ENCODE results near the gene ADGRV1.

The ADGRV1 gene

DNA sequence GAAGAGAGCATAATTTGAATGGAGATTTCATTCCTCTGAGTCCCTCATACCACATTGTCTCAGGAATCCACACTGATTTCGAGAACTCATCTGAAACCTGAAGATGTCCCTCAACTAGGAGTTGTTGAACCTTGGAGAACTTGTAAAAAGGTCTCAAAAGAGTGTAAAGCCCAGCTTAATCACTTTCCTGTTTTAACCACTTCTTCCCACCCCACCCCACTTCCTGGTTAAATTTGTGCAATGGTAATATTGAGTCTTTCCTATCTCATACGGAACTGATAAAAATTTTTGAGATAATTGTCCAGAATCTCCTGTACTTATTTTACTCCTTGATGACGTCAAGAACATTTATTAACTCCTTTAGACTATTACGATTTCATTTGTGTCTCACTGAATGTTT is 583.8 kb downstream of the ADGRV1 start:
- TF ChIP-seq, protein P1, sequence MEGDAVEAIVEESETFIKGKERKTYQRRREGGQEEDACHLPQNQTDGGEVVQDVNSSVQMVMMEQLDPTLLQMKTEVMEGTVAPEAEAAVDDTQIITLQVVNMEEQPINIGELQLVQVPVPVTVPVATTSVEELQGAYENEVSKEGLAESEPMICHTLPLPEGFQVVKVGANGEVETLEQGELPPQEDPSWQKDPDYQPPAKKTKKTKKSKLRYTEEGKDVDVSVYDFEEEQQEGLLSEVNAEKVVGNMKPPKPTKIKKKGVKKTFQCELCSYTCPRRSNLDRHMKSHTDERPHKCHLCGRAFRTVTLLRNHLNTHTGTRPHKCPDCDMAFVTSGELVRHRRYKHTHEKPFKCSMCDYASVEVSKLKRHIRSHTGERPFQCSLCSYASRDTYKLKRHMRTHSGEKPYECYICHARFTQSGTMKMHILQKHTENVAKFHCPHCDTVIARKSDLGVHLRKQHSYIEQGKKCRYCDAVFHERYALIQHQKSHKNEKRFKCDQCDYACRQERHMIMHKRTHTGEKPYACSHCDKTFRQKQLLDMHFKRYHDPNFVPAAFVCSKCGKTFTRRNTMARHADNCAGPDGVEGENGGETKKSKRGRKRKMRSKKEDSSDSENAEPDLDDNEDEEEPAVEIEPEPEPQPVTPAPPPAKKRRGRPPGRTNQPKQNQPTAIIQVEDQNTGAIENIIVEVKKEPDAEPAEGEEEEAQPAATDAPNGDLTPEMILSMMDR (IDR thresholded peaks at IDR 0.05) = no peak
- no peak for TF ChIP-seq ZFX (IDR thresholded peaks at IDR 0.05; ENCODE audit: borderline replicate concordance)
- no peak overlapping the region for H3K27ac ChIP-seq

DNA sequence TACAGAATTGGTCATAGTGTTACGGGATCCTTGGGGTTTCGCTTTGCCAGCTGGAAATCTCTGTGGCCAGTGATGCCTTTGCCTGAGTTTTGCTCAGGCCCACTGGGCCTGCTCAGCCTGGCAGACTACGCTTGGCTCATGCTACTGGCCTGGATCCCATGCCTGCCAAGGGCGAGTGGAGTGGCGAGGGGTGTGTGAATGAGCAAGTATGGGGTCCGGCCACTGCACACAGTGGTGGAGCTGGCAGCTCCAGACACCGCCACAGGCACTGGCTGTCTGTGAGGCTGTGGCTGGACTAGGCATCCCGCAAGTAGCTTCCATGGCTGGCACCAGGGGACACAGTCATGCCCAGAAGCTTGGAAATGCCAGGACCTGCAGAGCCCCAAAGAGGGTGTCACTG is 584.2 kb downstream of the ADGRV1 start:
- no peak for TF ChIP-seq ZFX (IDR thresholded peaks at IDR 0.05; ENCODE audit: borderline replicate concordance)
- TF ChIP-seq, protein P1 (IDR thresholded peaks at IDR 0.05) = no peak
- H3K27ac ChIP-seq = no peak overlapping the region

GRCh38 chr5:91143840-91144239 is 585.2 kb downstream of the ADGRV1 start:
- no peak for TF ChIP-seq ZFX (IDR thresholded peaks at IDR 0.05; ENCODE audit: borderline replicate concordance)
- TF ChIP-seq, protein P1 (IDR thresholded peaks at IDR 0.05) = no peak
- H3K27ac ChIP-seq = no peak overlapping the region

DNA sequence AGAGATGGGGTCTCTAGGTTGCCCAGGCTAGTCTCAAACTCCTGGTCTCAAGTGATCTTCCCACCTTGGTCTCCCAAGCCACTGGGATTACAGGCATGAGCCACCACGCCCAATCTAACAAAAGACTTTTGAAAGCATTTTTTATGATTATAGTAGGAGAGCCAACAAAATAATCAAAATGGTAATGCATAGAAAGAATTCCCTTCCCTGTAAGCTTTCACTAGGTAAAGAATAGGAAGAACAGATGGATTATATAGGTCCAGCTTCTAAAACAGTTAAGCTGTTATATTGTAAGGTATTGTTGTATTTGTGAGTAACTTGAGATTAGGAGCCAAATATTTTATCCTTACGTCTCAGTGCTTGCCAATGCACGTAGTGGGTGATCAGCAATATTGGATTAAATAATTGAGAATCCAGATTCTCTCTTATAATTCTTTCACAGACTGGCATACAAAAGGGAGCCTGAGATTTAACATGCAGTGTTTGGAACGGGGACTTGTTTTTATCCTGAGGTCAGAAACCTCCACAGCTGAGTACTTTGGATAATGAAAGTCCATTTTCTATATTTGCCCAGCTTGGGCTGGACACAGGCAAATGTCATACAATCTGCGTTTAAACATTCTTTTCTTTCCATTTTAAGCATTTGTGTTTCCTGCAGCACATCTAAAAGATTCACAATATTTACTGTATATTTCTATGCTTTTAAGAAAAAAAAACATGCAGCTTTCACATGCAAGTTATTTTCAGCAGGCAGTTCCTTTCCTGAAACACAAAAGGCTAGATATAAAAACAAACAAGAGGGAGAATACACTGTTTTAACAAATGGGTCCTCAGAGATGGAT is 586.1 kb downstream of the ADGRV1 start:
- no peak overlapping the region for H3K27ac ChIP-seq
- TF ChIP-seq ZFX (IDR thresholded peaks at IDR 0.05; ENCODE audit: borderline replicate concordance) = no peak
- TF ChIP-seq, protein P1 (IDR thresholded peaks at IDR 0.05) = no peak

DNA sequence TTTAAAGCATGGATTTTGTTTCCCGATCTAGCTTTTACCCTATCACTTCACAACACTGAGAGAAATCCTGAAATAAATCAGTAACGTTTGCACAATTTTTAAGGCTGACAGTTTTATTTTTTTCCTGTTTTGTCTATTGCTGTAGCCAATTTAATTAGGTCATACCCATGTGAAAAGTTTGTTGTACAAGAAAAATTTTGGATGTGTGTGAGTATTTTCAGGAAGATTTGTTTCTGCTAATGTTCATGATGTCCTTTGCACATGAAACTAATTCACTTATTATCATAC is 586.7 kb downstream of the ADGRV1 start:
- TF ChIP-seq, protein P1 (IDR thresholded peaks at IDR 0.05) = no peak
- no peak for TF ChIP-seq ZFX (IDR thresholded peaks at IDR 0.05; ENCODE audit: borderline replicate concordance)
- no peak overlapping the region for H3K27ac ChIP-seq

- TF ChIP-seq ZFX (IDR thresholded peaks at IDR 0.05; ENCODE audit: borderline replicate concordance) = no peak
- TF ChIP-seq, protein P1 (IDR thresholded peaks at IDR 0.05) = no peak
- no peak overlapping the region for H3K27ac ChIP-seq
Observed at GRCh38 chr5:91146230-91146629, 587.6 kb downstream of the ADGRV1 start.

- H3K27ac ChIP-seq = no peak overlapping the region
- TF ChIP-seq, protein P1 (IDR thresholded peaks at IDR 0.05) = no peak
- TF ChIP-seq ZFX (IDR thresholded peaks at IDR 0.05; ENCODE audit: borderline replicate concordance) = no peak
Observed at GRCh38 chr5:91146905-91147600, 588.5 kb downstream of the ADGRV1 start.

Data from 22Rv1 (cell line).